Peyer's patch (tissue), 4 donors: ENCODE results near the gene CRYBG3.

ENCODE experiments used
- POLR2A ChIP-seq, 2 donors: fragments of 450-650 bp; IDR thresholded peaks; one replicate each; pipeline ENCODE4 v1.5.1; 2017; ENCODE audit warnings: antibody characterized with exemption in 2 of 2, mild to moderate bottlenecking in 2 of 2, moderate library complexity in 2 of 2
- TF ChIP-seq, protein P1 (sequence below), 6 experiments: fragments of 450-650 bp in 4 of 6; fragments of 200-600 bp in 2 of 6; sonication (generic) in 1 of 6; IDR thresholded peaks; one replicate each; pipeline ENCODE4 v1.5.1; 2017 to 2019; ENCODE audit warnings: antibody characterized with exemption in 6 of 6, mild to moderate bottlenecking in 3 of 6, moderate library complexity in 1 of 6

DNA sequence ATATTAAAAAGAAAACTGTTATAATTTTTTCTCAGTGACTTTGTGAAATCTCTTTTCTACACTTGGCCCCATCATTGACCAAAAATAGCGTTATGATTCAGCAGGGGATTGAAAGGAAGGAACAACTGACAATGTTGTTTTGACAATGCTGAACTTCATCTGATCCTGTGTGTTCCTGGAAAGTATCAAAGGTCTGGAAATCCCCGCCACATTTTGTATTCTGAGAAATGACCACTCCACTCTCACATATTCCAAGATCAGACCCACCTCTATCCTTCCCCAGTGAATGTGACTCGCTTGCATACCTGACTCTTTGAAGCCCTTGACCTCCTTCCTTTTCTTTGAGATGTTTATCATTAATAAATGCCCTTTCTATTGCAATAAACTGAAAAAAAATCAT lies 160.1 kb downstream of the CRYBG3 start:
- TF ChIP-seq POLR2A (IDR thresholded peaks at IDR 0.05), result no peak
- TF ChIP-seq, protein P1, sequence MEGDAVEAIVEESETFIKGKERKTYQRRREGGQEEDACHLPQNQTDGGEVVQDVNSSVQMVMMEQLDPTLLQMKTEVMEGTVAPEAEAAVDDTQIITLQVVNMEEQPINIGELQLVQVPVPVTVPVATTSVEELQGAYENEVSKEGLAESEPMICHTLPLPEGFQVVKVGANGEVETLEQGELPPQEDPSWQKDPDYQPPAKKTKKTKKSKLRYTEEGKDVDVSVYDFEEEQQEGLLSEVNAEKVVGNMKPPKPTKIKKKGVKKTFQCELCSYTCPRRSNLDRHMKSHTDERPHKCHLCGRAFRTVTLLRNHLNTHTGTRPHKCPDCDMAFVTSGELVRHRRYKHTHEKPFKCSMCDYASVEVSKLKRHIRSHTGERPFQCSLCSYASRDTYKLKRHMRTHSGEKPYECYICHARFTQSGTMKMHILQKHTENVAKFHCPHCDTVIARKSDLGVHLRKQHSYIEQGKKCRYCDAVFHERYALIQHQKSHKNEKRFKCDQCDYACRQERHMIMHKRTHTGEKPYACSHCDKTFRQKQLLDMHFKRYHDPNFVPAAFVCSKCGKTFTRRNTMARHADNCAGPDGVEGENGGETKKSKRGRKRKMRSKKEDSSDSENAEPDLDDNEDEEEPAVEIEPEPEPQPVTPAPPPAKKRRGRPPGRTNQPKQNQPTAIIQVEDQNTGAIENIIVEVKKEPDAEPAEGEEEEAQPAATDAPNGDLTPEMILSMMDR (IDR thresholded peaks at IDR 0.05), result no peak
